Measurements from ENCODE around the gene ZDHHC4.
"Not testable (repeated sequence)": the region's sequence is repeated elsewhere in the genome, so short reads cannot be mapped to it uniquely, and the experiment has no call there.

ZDHHC4 gene

GRCh38 chr7:6631605-6632004, 54.4 kb downstream of the ZDHHC4 start:
- no peak for TF ChIP-seq CTCF (conservative IDR thresholded peaks at IDR 0.05)
- H3K27ac ChIP-seq, result no peak overlapping the region

- H3K27ac ChIP-seq, result no peak overlapping the region
- TF ChIP-seq CTCF (conservative IDR thresholded peaks at IDR 0.05), result no peak
These were observed 56.8 kb downstream of the ZDHHC4 start for GRCh38 chr7:6634021-6634420.

GRCh38 chr7:6634971-6635370, 57.7 kb downstream of the ZDHHC4 start:
- H3K27ac ChIP-seq, result not testable (repeated sequence)

GRCh38 chr7:6636741-6637543, 59.7 kb downstream of the ZDHHC4 start, which contains the start of gene ZNF316:
ZNF316 (plus strand) TSS chr7:6637318; CDS start chr7:6642410, 5,092 bp downstream.
- TF ChIP-seq CTCF (conservative IDR thresholded peaks at IDR 0.05), result no peak
- peak within 1 kb of the TSS; percentile 91 for H3K27ac ChIP-seq

GRCh38 chr7:6637544-6638229, 60.4 kb downstream of the ZDHHC4 start:
- peak overlapping the region; percentile 91; the same call in 1 of the 2 replicates for H3K27ac ChIP-seq
- TF ChIP-seq CTCF (conservative IDR thresholded peaks at IDR 0.05), result peak; percentile 44

All from VCaP (cell line).